Stimulated activated naive CD8-positive, alpha-beta T cell treated with anti-CD3 and anti-CD28 coated beads, Interleukin-15, amount 100 ng/mL, for 72 hours (primary cell): ENCODE data around the gene C2orf68.
"Not testable (repeated sequence)": the region's sequence is repeated elsewhere in the genome, so short reads cannot be mapped to it uniquely, and the experiment has no call there.

Source experiments
- ATAC-seq: fragments of 150-1000 bp; cut with Tn5 transposase; 2 replicates; pipeline ENCODE4 v1.10.0; 2021; ENCODE audit warnings: mild to moderate bottlenecking, moderate library complexity
- DNase-seq, 2 donors: peaks; one replicate each; pipeline ENCODE4 v3.0.0; 2021 to 2022
- H3K27ac Mint-ChIP-seq, 2 donors: one replicate each; pipeline ENCODE4 v1.8.0; 2022; ENCODE audit warnings: mild to moderate bottlenecking in 2 of 2, mixed read lengths in 2 of 2, moderate library complexity in 2 of 2
- H3K27me3 Mint-ChIP-seq: one replicate; pipeline ENCODE4 v1.8.0; 2022; ENCODE audit warnings: mixed read lengths
- H3K4me1 Mint-ChIP-seq: one replicate; pipeline ENCODE4 v1.8.0; 2022; ENCODE audit warnings: mild to moderate bottlenecking, mixed read lengths
- H3K4me3 Mint-ChIP-seq, 2 donors: one replicate each; pipeline ENCODE4 v1.8.0; 2022; ENCODE audit warnings: mild to moderate bottlenecking in 2 of 2, mixed read lengths in 2 of 2, moderate library complexity in 1 of 2
- H3K9me3 Mint-ChIP-seq, 2 donors: one replicate each; pipeline ENCODE4 v1.8.0; 2022; ENCODE audit warnings: mixed read lengths in 2 of 2

C2orf68 gene

GRCh38 chr2:85607268-85608215, 4.3 kb downstream of the C2orf68 start:
- peak overlapping the region in 1 of 2 donors; percentile 69 for H3K27ac Mint-ChIP-seq
- no peaks in the 10 kb centered on the region for H3K9me3 Mint-ChIP-seq
- DNase-seq (no peak), ATAC-seq (no peak)
- H3K27me3 Mint-ChIP-seq = no peaks in the 10 kb centered on the region
- peak overlapping the region in 1 of 2 donors; percentile 22 for H3K4me3 Mint-ChIP-seq
- peaks cover 43% of the 10 kb centered on the region for H3K4me1 Mint-ChIP-seq

GRCh38 chr2:85606116-85606455, 5.8 kb downstream of the C2orf68 start:
- Mint-ChIP-seq H3K27ac (no peak overlapping the region), H3K27me3 (no peaks in the 10 kb centered on the region), H3K4me1 (peaks cover 53% of the 10 kb centered on the region)

GRCh38 chr2:85605406-85606115, 6.3 kb downstream of the C2orf68 start:
- no peak for DNase-seq
- no peaks in the 10 kb centered on the region for H3K9me3 Mint-ChIP-seq
- peaks cover 54% of the 10 kb centered on the region for H3K4me1 Mint-ChIP-seq
- no peak overlapping the region for H3K4me3 Mint-ChIP-seq
- ATAC-seq = no peak
- no peak overlapping the region for H3K27ac Mint-ChIP-seq
- no peaks in the 10 kb centered on the region for H3K27me3 Mint-ChIP-seq

More at GRCh38 chr2:85606116-85606455, 5.8 kb downstream of the C2orf68 start:
- ATAC-seq = no peak
- no peak for DNase-seq
- Mint-ChIP-seq H3K4me3 (no peak overlapping the region), H3K9me3 (no peaks in the 10 kb centered on the region)

- Mint-ChIP-seq H3K4me3 (no peak overlapping the region), H3K9me3 (no peaks in the 10 kb centered on the region), H3K27me3 (no peaks in the 10 kb centered on the region), H3K4me1 (peaks cover 53% of the 10 kb centered on the region), H3K27ac (no peak overlapping the region)
- ATAC-seq (no peak), DNase-seq (no peak)
Observed at GRCh38 chr2:85604568-85605339, 7.1 kb downstream of the C2orf68 start.

GRCh38 chr2:85604133-85604444, 7.8 kb downstream of the C2orf68 start:
- Mint-ChIP-seq H3K4me3 (peak overlapping the region; percentile 85 to 92), H3K4me1 (peaks cover 55% of the 10 kb centered on the region)
- DNase-seq, H3K27ac Mint-ChIP-seq, H3K27me3 Mint-ChIP-seq, H3K9me3 Mint-ChIP-seq, ATAC-seq: not testable (repeated sequence)

GRCh38 chr2:85602476-85603234, 9.2 kb downstream of the C2orf68 start, which contains the start of gene TMEM150A:
Gene TMEM150A, minus strand, starts transcription at chr2:85602698. Its CDS starts 750 bp downstream, at chr2:85601948.
- Mint-ChIP-seq H3K27me3 (no peaks in the 10 kb centered on the region), H3K9me3 (no peaks in the 10 kb centered on the region), H3K4me3 (peak within 1 kb of the TSS; percentile 88 to 92), H3K27ac (peak within 1 kb of the TSS; percentile 70 to 87), H3K4me1 (peaks cover 52% of the 10 kb centered on the region)
- peak; percentile 95 for ATAC-seq
- DNase-seq = peak; percentile 86 to 87

GRCh38 chr2:85601771-85602475, 9.9 kb downstream of the C2orf68 start:
- Mint-ChIP-seq H3K27ac (peak overlapping the region; percentile 46 to 87), H3K4me3 (peak overlapping the region; percentile 81 to 88), H3K27me3 (no peaks in the 10 kb centered on the region), H3K9me3 (no peaks in the 10 kb centered on the region), H3K4me1 (peaks cover 59% of the 10 kb centered on the region)
- ATAC-seq (peak; percentile 27), DNase-seq (no peak)

GRCh38 chr2:85600951-85601770, 10.7 kb downstream of the C2orf68 start:
- H3K4me3 Mint-ChIP-seq = peak overlapping the region; percentile 81 to 88
- H3K27me3 Mint-ChIP-seq = no peaks in the 10 kb centered on the region
- DNase-seq (no peak), ATAC-seq (no peak)
- H3K4me1 Mint-ChIP-seq = peaks cover 66% of the 10 kb centered on the region
- H3K27ac Mint-ChIP-seq = peak overlapping the region in 1 of 2 donors; percentile 87
- H3K9me3 Mint-ChIP-seq = no peaks in the 10 kb centered on the region

GRCh38 chr2:85600235-85600575, 11.7 kb downstream of the C2orf68 start:
- no peak for ATAC-seq
- peaks cover 73% of the 10 kb centered on the region for H3K4me1 Mint-ChIP-seq
- H3K27ac Mint-ChIP-seq = peak overlapping the region in 1 of 2 donors; percentile 48
- no peak overlapping the region for H3K4me3 Mint-ChIP-seq
- no peaks in the 10 kb centered on the region for H3K27me3 Mint-ChIP-seq
- no peak for DNase-seq
- no peaks in the 10 kb centered on the region for H3K9me3 Mint-ChIP-seq

GRCh38 chr2:85599468-85600234, 12.2 kb downstream of the C2orf68 start:
- H3K9me3 Mint-ChIP-seq = no peaks in the 10 kb centered on the region
- peak overlapping the region in 1 of 2 donors; percentile 74 for H3K27ac Mint-ChIP-seq
- H3K27me3 Mint-ChIP-seq = no peaks in the 10 kb centered on the region
- DNase-seq (no peak), ATAC-seq (no peak)
- H3K4me3 Mint-ChIP-seq = no peak overlapping the region
- peaks cover 75% of the 10 kb centered on the region for H3K4me1 Mint-ChIP-seq

- peaks cover 79% of the 10 kb centered on the region for H3K4me1 Mint-ChIP-seq
- ATAC-seq = no peak
- no peak for DNase-seq
- no peak overlapping the region for H3K4me3 Mint-ChIP-seq
- H3K27ac Mint-ChIP-seq = peak overlapping the region in 1 of 2 donors; percentile 57
- H3K27me3 Mint-ChIP-seq = no peaks in the 10 kb centered on the region
- no peaks in the 10 kb centered on the region for H3K9me3 Mint-ChIP-seq
Observed at GRCh38 chr2:85598594-85599340, 13.1 kb downstream of the C2orf68 start.

- Mint-ChIP-seq H3K4me3 (peak overlapping the region; percentile 93 to 100), H3K9me3 (no peaks in the 10 kb centered on the region), H3K4me1 (peaks cover 76% of the 10 kb centered on the region), H3K27me3 (no peaks in the 10 kb centered on the region), H3K27ac (peak overlapping the region in 1 of 2 donors; percentile 67)
- no peak for ATAC-seq
- no peak for DNase-seq
Observed at GRCh38 chr2:85597241-85597640, 14.6 kb downstream of the C2orf68 start.
